Mammary epithelial cell (primary cell): ENCODE data around the gene ABI3BP.

Experiments used
- EZH2 ChIP-seq: IDR thresholded peaks from 2 replicates; pipeline ENCODE4 v1.6.1; 2012; ENCODE audit warnings: low read length, inconsistent platforms, borderline replicate concordance
- TF ChIP-seq, protein P1 (sequence below), 2 donors: IDR thresholded peaks in 1 of 2; conservative IDR thresholded peaks in 1 of 2; 2 replicates each; pipeline ENCODE4 v1.5.1; 2011 to 2012; ENCODE audit warnings: inconsistent platforms in 2 of 2, low read length in 2 of 2, mild to moderate bottlenecking in 2 of 2, control low read depth in 1 of 2, low read depth in 1 of 2; ENCODE audit not compliant: insufficient read depth in 1 of 2; ENCODE audit errors: extremely low read depth in 1 of 2

DNA sequence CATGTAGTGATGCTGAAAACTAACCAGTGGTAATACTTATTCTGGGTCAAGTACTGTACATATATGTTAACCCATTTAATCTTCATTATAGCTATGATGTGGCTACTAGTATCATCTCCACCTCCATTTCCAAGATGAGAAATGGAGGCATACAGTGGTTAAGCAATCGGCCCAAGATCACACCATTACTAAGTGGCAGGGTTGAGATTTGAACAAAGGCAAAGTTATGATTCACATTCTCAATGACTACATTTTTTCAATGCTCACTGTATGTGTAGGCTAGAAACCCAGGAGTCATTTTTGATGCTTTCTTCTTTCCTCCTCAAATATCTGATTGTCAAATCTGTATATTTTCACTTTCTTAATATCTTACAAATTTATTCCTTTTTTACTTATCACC is 30.2 kb downstream of the ABI3BP start:
- TF ChIP-seq, protein P1, sequence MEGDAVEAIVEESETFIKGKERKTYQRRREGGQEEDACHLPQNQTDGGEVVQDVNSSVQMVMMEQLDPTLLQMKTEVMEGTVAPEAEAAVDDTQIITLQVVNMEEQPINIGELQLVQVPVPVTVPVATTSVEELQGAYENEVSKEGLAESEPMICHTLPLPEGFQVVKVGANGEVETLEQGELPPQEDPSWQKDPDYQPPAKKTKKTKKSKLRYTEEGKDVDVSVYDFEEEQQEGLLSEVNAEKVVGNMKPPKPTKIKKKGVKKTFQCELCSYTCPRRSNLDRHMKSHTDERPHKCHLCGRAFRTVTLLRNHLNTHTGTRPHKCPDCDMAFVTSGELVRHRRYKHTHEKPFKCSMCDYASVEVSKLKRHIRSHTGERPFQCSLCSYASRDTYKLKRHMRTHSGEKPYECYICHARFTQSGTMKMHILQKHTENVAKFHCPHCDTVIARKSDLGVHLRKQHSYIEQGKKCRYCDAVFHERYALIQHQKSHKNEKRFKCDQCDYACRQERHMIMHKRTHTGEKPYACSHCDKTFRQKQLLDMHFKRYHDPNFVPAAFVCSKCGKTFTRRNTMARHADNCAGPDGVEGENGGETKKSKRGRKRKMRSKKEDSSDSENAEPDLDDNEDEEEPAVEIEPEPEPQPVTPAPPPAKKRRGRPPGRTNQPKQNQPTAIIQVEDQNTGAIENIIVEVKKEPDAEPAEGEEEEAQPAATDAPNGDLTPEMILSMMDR (conservative IDR thresholded peaks at IDR 0.05 in 1 of 2, IDR thresholded peaks at IDR 0.05 in 1 of 2; ENCODE audit: extremely low read depth in 1 of 2, insufficient read depth in 1 of 2, low read depth in 1 of 2, low read length in 2 of 2), result no peak
- TF ChIP-seq EZH2, result no peak
